GM13976 (cell line): ENCODE results near the gene PRSS53.

Source experiments
- DNase-seq: peaks from one replicate; pipeline ENCODE4 v3.0.0; 2012; ENCODE audit warnings: low spot score
- in situ Hi-C: fragments of 300-500 bp; cut with MboI; formaldehyde crosslinking; loops from one replicate; pipeline ENCODE4 v1.12.0; 2022; ENCODE audit warnings: low sequenced_read_pairs, mixed read lengths, inconsistent platforms; ENCODE audit not compliant: unreplicated experiment
- TF ChIP-seq, protein P1 (sequence below): IDR thresholded peaks from 2 replicates; pipeline ENCODE4 v1.5.1; 2012; ENCODE audit warnings: borderline replicate concordance, mild to moderate bottlenecking; ENCODE audit not compliant: insufficient read depth; ENCODE audit errors: extremely low read depth, missing control alignments, control extremely low read depth

Gene PRSS53

GRCh38 chr16:31093132-31093703 lies 4.5 kb upstream of the PRSS53 start:
- in situ Hi-C loops, result no loop called here
- DNase-seq, result no peak
- TF ChIP-seq, protein P1, sequence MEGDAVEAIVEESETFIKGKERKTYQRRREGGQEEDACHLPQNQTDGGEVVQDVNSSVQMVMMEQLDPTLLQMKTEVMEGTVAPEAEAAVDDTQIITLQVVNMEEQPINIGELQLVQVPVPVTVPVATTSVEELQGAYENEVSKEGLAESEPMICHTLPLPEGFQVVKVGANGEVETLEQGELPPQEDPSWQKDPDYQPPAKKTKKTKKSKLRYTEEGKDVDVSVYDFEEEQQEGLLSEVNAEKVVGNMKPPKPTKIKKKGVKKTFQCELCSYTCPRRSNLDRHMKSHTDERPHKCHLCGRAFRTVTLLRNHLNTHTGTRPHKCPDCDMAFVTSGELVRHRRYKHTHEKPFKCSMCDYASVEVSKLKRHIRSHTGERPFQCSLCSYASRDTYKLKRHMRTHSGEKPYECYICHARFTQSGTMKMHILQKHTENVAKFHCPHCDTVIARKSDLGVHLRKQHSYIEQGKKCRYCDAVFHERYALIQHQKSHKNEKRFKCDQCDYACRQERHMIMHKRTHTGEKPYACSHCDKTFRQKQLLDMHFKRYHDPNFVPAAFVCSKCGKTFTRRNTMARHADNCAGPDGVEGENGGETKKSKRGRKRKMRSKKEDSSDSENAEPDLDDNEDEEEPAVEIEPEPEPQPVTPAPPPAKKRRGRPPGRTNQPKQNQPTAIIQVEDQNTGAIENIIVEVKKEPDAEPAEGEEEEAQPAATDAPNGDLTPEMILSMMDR, result no peak

DNA sequence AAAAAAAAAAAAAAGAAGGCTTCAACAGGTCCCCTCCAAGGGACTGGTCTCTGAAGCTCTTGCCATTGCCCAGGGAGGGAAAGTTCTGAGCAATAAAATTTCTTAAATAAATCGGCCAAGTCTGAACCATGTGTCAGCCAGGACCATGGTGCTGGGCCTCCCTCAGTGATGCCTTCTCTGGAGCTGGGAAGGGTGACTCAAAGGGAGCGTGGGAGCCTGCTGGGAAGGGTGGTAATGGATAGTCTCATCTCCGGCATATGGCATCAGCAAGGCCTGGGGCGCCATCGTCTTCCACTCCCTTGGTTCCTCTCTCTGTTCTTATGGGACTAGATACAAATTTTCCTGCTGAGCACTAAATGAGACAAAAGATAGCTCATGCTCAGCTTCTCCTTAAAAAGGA lies 3.6 kb upstream of the PRSS53 start:
- DNase-seq, result no peak
- in situ Hi-C loops, result no loop called here
- TF ChIP-seq, protein P1, result no peak

DNA sequence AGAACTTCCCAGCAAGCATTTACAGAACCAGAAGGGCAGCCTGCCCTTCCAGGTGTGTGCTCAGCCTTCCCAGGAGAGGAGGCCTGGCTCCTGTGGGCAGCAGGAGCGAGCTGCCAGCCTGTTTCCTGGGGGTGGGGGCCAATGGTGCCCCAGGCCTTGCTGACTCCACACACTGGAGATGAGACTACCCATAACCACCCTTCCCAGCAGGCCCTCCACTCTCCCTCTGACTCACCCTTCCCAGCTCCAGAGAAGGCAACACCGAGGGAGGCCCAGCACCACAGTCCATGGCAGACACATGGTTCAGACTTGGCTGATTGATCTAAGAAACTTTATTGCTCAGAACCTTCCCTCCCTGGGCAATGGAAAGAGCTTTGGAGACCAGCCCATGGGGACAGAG lies 1.8 kb upstream of the PRSS53 start:
- in situ Hi-C loops, result no loop called here
- DNase-seq, result no peak
- TF ChIP-seq, protein P1, result no peak

- no peak for DNase-seq
- in situ Hi-C loops, result no loop called here
- TF ChIP-seq, protein P1, result no peak
Measured at GRCh38 chr16:31089199-31089598, 456 bp upstream of the PRSS53 start.

- in situ Hi-C loops, result no loop called here
- no peak for DNase-seq
- TF ChIP-seq, protein P1, result no peak
Measured at GRCh38 chr16:31087971-31088370, 772 bp downstream of the PRSS53 start.

DNA sequence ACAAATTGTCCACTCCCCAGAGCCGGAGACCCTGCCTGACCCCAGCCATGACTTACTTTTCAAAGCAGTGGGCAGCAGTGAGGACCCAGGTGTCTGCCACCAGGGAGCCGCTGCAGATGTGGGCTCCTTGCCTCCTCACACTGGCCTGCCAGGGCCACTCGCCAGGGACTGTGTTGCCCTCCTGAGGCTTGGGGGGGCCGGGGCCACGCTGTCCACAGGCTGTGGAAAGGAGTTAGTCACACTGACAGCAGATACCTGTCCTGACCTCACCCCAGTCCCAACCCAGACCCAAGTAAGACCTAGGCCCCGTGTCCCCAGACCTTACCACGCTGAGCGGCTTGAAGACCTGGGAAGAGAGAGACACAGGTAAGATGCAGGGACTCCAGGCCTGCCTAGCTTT lies 1.3 kb downstream of the PRSS53 start:
- DNase-seq, result no peak
- TF ChIP-seq, protein P1, result no peak
- in situ Hi-C loops, result no loop called here

- in situ Hi-C loops, result no loop called here
- TF ChIP-seq, protein P1, result no peak
- DNase-seq, result no peak
Measured at GRCh38 chr16:31086629-31086906, 2.2 kb downstream of the PRSS53 start.
